H9 (cell line): ENCODE data around the gene ZFAND3. TPM values are rescaled to one million over a fixed set of nuclear protein-coding genes. Genes with fewer than 3 reads are reported as not detected.

Experiments
- DNase-seq: peaks from one replicate; pipeline ENCODE4 v3.0.0-alpha.2; 2017
- H2AFZ ChIP-seq: one replicate; pipeline ENCODE4 v1.6.1; 2013; ENCODE audit warnings: mild to moderate bottlenecking, low read length, control low read depth, moderate library complexity
- H2AK5ac ChIP-seq: 2 replicates; pipeline ENCODE4 v1.6.1; 2013; ENCODE audit warnings: low read length, control low read depth, mixed read lengths; ENCODE audit not compliant: insufficient read length
- H2BK120ac ChIP-seq: one replicate; pipeline ENCODE4 v1.6.1; 2013; ENCODE audit warnings: low read depth, mild to moderate bottlenecking, low read length, control low read depth, inconsistent platforms; ENCODE audit not compliant: poor library complexity, severe bottlenecking
- H2BK12ac ChIP-seq: 2 replicates; pipeline ENCODE4 v1.6.1; 2013; ENCODE audit warnings: low read length, control low read depth, mixed read lengths, low read depth; ENCODE audit not compliant: insufficient read length
- H2BK15ac ChIP-seq: 2 replicates; pipeline ENCODE4 v1.6.1; 2013; ENCODE audit warnings: low read depth, low read length, control low read depth
- H2BK20ac ChIP-seq: one replicate; pipeline ENCODE4 v1.6.1; 2013; ENCODE audit warnings: low read depth, mild to moderate bottlenecking, low read length, control low read depth, inconsistent platforms; ENCODE audit not compliant: poor library complexity, severe bottlenecking
- H2BK5ac ChIP-seq: 2 replicates; pipeline ENCODE4 v1.6.1; 2013; ENCODE audit warnings: low read length, control low read depth, mixed read lengths; ENCODE audit not compliant: insufficient read length
- H3K14ac ChIP-seq: 2 replicates; pipeline ENCODE4 v1.6.1; 2013; ENCODE audit warnings: low read length, control low read depth; ENCODE audit not compliant: insufficient read depth
- H3K18ac ChIP-seq: 2 replicates; pipeline ENCODE4 v1.6.1; 2013; ENCODE audit warnings: low read depth, mild to moderate bottlenecking, mixed read lengths, low read length, control low read depth; ENCODE audit not compliant: insufficient read length
- H3K23ac ChIP-seq: 2 replicates; pipeline ENCODE4 v1.6.1; 2013; ENCODE audit warnings: low read length, control low read depth, mixed read lengths, low read depth; ENCODE audit not compliant: insufficient read length
- H3K23me2 ChIP-seq: 2 replicates; pipeline ENCODE4 v1.6.1; 2013; ENCODE audit warnings: low read depth, mild to moderate bottlenecking, mixed read lengths, low read length, control low read depth; ENCODE audit not compliant: insufficient read length, poor library complexity, severe bottlenecking
- H3K27ac ChIP-seq: 2 replicates; pipeline ENCODE4 v1.5.1; 2013; ENCODE audit warnings: low read length, control low read depth, mixed read lengths, low read depth; ENCODE audit not compliant: insufficient read length
- H3K27me3 ChIP-seq: 2 replicates; pipeline ENCODE4 v1.6.1; 2013; ENCODE audit warnings: low read length, control low read depth, inconsistent platforms; ENCODE audit not compliant: insufficient read depth
- H3K4ac ChIP-seq: 2 replicates; pipeline ENCODE4 v1.6.1; 2013; ENCODE audit warnings: low read depth, mild to moderate bottlenecking, control low read depth, inconsistent platforms, low read length, moderate library complexity
- H3K4me1 ChIP-seq: 2 replicates; pipeline ENCODE4 v1.6.1; 2013; ENCODE audit warnings: low read length, control low read depth, inconsistent platforms; ENCODE audit not compliant: insufficient read depth
- H3K4me2 ChIP-seq: 2 replicates; pipeline ENCODE4 v1.6.1; 2013; ENCODE audit warnings: low read length, control low read depth, mixed read lengths; ENCODE audit not compliant: insufficient read length, insufficient read depth
- H3K56ac ChIP-seq: 2 replicates; pipeline ENCODE4 v1.6.1; 2013; ENCODE audit warnings: low read depth, mild to moderate bottlenecking, mixed read lengths, low read length, control low read depth; ENCODE audit not compliant: insufficient read length
- H3K79me1 ChIP-seq: 2 replicates; pipeline ENCODE4 v1.6.1; 2013; ENCODE audit warnings: low read depth, mild to moderate bottlenecking, moderate library complexity, low read length, control low read depth, inconsistent platforms; ENCODE audit not compliant: insufficient read depth, poor library complexity, severe bottlenecking
- H3K79me2 ChIP-seq: 2 replicates; pipeline ENCODE4 v1.6.1; 2013; ENCODE audit warnings: low read length, control low read depth, inconsistent platforms; ENCODE audit not compliant: insufficient read depth
- H3K9ac ChIP-seq: 2 replicates; pipeline ENCODE4 v1.6.1; 2013; ENCODE audit warnings: low read length, control low read depth, mixed read lengths; ENCODE audit not compliant: insufficient read length; ENCODE audit errors: extremely low read depth
- H3K9me3 ChIP-seq: one replicate; pipeline ENCODE4 v1.6.1; 2013; ENCODE audit warnings: low read depth, low read length, inconsistent platforms; ENCODE audit not compliant: control insufficient read depth
- H3T11ph ChIP-seq: one replicate; pipeline ENCODE4 v1.6.1; 2013; ENCODE audit warnings: mild to moderate bottlenecking, low read length, control low read depth, inconsistent platforms
- H4K20me1 ChIP-seq: one replicate; pipeline ENCODE4 v1.6.1; 2013; ENCODE audit not compliant: control insufficient read depth, insufficient read length, insufficient read depth
- H4K5ac ChIP-seq: 2 replicates; pipeline ENCODE4 v1.6.1; 2013; ENCODE audit warnings: low read depth, mild to moderate bottlenecking, mixed read lengths, low read length, control low read depth; ENCODE audit not compliant: insufficient read length
- H4K8ac ChIP-seq: replicated peaks from 2 replicates; pipeline ENCODE4 v1.6.1; 2013; ENCODE audit warnings: low read length, control low read depth, mixed read lengths, low read depth; ENCODE audit not compliant: insufficient read length
- H4K91ac ChIP-seq: 2 replicates; pipeline ENCODE4 v1.6.1; 2013; ENCODE audit warnings: low read depth, mild to moderate bottlenecking, moderate library complexity, mixed read lengths, low read length, control low read depth; ENCODE audit not compliant: insufficient read length
- H3K27ac Mint-ChIP-seq, 3 experiments: 2 replicates in 2 of 3; 3 replicates in 1 of 3; pipeline ENCODE4 v1.8.0; 2020 to 2021; ENCODE audit warnings: mixed read lengths in 3 of 3, mild to moderate bottlenecking in 1 of 3, moderate library complexity in 1 of 3
- H3K27me3 Mint-ChIP-seq: 2 replicates; pipeline ENCODE4 v1.8.0; 2021; ENCODE audit warnings: low read depth, mild to moderate bottlenecking, moderate library complexity, mixed read lengths
- H3K36me3 Mint-ChIP-seq, 3 experiments: 2 replicates in 2 of 3; 3 replicates in 1 of 3; pipeline ENCODE4 v1.8.0; 2020 to 2021; ENCODE audit warnings: low read depth in 3 of 3, mixed read lengths in 3 of 3; ENCODE audit not compliant: insufficient read depth in 1 of 3
- H3K4me1 Mint-ChIP-seq, 2 experiments: 2 replicates each; pipeline ENCODE4 v1.8.0; 2020; ENCODE audit warnings: mixed read lengths in 2 of 2
- H3K4me3 Mint-ChIP-seq, 2 experiments: 2 replicates in 1 of 2; 3 replicates in 1 of 2; pipeline ENCODE4 v1.8.0; 2020 to 2021; ENCODE audit warnings: mild to moderate bottlenecking in 2 of 2, mixed read lengths in 2 of 2, moderate library complexity in 1 of 2
- H3K9me3 Mint-ChIP-seq, 2 experiments: 2 replicates in 1 of 2; 3 replicates in 1 of 2; pipeline ENCODE4 v1.8.0; 2020; ENCODE audit warnings: mild to moderate bottlenecking in 2 of 2, mixed read lengths in 2 of 2, moderate library complexity in 1 of 2
- WGBS: extraction: QIAGEN DNeasy Blood & Tissue Kit; methylation state at CpG from one replicate; pipeline ENCODE4 v1.1.7; 2013; ENCODE audit warnings: missing lambda C conversion rate, low lambda C conversion rate, mixed read lengths; ENCODE audit not compliant: insufficient read length; ENCODE audit errors: extremely low coverage; 5-methylcytosine and 5-hydroxymethylcytosine counted together
- total RNA-seq: library from RNA; stranded (reverse); gene quantifications from 2 replicates; pipeline ENCODE4 v1.2.1, GENCODE V29; 2021
- TF ChIP-seq, protein P1 (sequence below): fragments of 200-600 bp; sonication (generic); conservative IDR thresholded peaks from 3 replicates; pipeline ENCODE4 v1.8.0; 2021; ENCODE audit warnings: antibody characterized with exemption, mild to moderate bottlenecking

The ZFAND3 gene
- total RNA-seq, 1 experiment from 2014 or later: 57.7 TPM

DNA sequence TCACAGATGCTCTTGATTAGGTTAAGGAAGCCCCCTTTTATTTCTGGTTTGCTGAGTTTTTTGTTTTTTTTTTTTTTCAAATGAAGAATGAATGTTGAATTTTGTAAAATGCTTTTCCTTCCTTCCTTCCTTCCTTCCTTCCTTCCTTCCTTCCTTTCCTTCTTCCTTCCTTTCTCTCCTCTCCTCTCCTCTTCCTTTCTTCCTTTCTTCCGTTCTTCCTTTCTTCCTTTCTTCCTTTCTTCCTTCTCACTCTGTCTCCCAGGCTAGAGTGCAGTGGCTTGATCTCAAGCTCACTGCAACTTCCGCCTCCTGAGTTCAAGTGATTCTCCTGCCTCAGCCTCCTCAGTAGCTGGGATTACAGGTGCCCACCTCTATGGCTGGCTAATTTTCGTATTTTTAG, 158.2 kb downstream of the ZFAND3 start:
- Histone ChIP-seq H2BK5ac (no peak overlapping the region), H4K8ac (no peak overlapping the region), H3K4ac (no peak overlapping the region), H3K14ac (no peak overlapping the region), H3K4me2 (no peak overlapping the region), H3K56ac (no peak overlapping the region), H4K5ac (no peak overlapping the region), H2BK12ac (no peak overlapping the region), H2BK15ac (no peak overlapping the region), H3K9ac (no peak overlapping the region), H3K23ac (no peak overlapping the region), H2AFZ (no peak overlapping the region), H3K23me2 (no peaks in the 10 kb centered on the region), H3K18ac (no peak overlapping the region), H2BK20ac (no peak overlapping the region), H3K79me2 (peaks cover 9% of the 10 kb centered on the region; the same call in 1 of the 2 replicates), H3T11ph (no peak overlapping the region), H4K20me1 (no peaks in the 10 kb centered on the region), H2AK5ac (no peak overlapping the region), H3K79me1 (peaks cover 13% of the 10 kb centered on the region), H3K27ac (no peak overlapping the region), H4K91ac (no peak overlapping the region), H3K4me1 (no peaks in the 10 kb centered on the region; the same call in 1 of the 2 replicates), H3K27me3 (no peaks in the 10 kb centered on the region), H3K9me3 (peaks cover 6% of the 10 kb centered on the region), H2BK120ac (no peak overlapping the region)
- Mint-ChIP-seq H3K9me3 (peaks cover 3 to 11% of the 10 kb centered on the region in 2 experiments; a peak in 2 of 5 replicates), H3K4me3 (no peak overlapping the region), H3K4me1 (peaks cover 7 to 14% of the 10 kb centered on the region in 2 experiments), H3K36me3 (peaks cover 3 to 7% (median 4%) of the 10 kb centered on the region in 3 experiments; a peak in 4 of 7 replicates), H3K27ac (peak overlapping the region in 1 of 3 experiments; percentile 3; a peak in 1 of 7 replicates), H3K27me3 (no peaks in the 10 kb centered on the region)
- TF ChIP-seq, protein P1, sequence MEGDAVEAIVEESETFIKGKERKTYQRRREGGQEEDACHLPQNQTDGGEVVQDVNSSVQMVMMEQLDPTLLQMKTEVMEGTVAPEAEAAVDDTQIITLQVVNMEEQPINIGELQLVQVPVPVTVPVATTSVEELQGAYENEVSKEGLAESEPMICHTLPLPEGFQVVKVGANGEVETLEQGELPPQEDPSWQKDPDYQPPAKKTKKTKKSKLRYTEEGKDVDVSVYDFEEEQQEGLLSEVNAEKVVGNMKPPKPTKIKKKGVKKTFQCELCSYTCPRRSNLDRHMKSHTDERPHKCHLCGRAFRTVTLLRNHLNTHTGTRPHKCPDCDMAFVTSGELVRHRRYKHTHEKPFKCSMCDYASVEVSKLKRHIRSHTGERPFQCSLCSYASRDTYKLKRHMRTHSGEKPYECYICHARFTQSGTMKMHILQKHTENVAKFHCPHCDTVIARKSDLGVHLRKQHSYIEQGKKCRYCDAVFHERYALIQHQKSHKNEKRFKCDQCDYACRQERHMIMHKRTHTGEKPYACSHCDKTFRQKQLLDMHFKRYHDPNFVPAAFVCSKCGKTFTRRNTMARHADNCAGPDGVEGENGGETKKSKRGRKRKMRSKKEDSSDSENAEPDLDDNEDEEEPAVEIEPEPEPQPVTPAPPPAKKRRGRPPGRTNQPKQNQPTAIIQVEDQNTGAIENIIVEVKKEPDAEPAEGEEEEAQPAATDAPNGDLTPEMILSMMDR: no peak
- no peak for DNase-seq
- no CpG with 5 or more reads among the region's 3 CpGs for WGBS
